K562 (cell line): ENCODE measurements around the gene GNG11. TPM values are rescaled to one million over a fixed set of nuclear protein-coding genes. Genes with fewer than 3 reads are reported as not detected.

Experiments used
- BRD4 ChIP-seq: fragments of 200-600 bp; sonication (generic); IDR thresholded peaks from 2 replicates; pipeline ENCODE4 v1.6.1; 2017; ENCODE audit warnings: inconsistent platforms
- CHAMP1 ChIP-seq: fragments of 450-650 bp; IDR thresholded peaks from 2 replicates; pipeline ENCODE4 v1.6.1; 2016; ENCODE audit warnings: mild to moderate bottlenecking
- CHD7 ChIP-seq: fragments of 200-600 bp; sonication (generic); IDR thresholded peaks from one replicate; pipeline ENCODE4 v1.6.1; 2012; ENCODE audit warnings: mild to moderate bottlenecking, low read depth, low read length, inconsistent platforms
- MAZ ChIP-seq, 2 experiments: fragments of 450-650 bp in 1 of 2; sonication (generic) in 1 of 2; formaldehyde crosslinking; IDR thresholded peaks in 1 of 2; conservative IDR thresholded peaks in 1 of 2; 2 replicates each; pipeline versions ENCODE4 v1.4.0 to v1.5.0; 2020; ENCODE audit warnings: mild to moderate bottlenecking in 1 of 2, missing genetic modification reagents in 1 of 2
- PHF20 ChIP-seq: fragments of 450-650 bp; IDR thresholded peaks from 2 replicates; pipeline ENCODE4 v1.6.1; 2018; ENCODE audit not compliant: partially characterized antibody
- SIX5 ChIP-seq, 2 experiments: IDR thresholded peaks; 2 replicates each; pipeline ENCODE4 v1.6.1; 2011; ENCODE audit warnings: low read length in 2 of 2, borderline replicate concordance in 1 of 2, low read depth in 1 of 2, mild to moderate bottlenecking in 1 of 2, moderate library complexity in 1 of 2; ENCODE audit not compliant: insufficient read depth in 1 of 2
- ZHX1 ChIP-seq: fragments of 150-350 bp; conservative IDR thresholded peaks from 2 replicates; pipeline ENCODE4 v1.6.1; 2014; ENCODE audit warnings: low read length
- polyA plus RNA-seq, 8 experiments: library from polyadenylated mRNA; depleted of rRNA in 4 of 8; stranded (reverse) in 5 of 8; unstranded in 3 of 8; fragments of >200 nt; fragmentation: Nextera tagmentation in 2 of 8; fragmentation: Illumina TruSeq in 1 of 8; extraction: Ambion mirVana in 2 of 8; extraction: Trizol in 1 of 8; gene quantifications; 2 replicates each; pipeline versions ENCODE4 v1.2.1 to v1.2.3, GENCODE V29; 2011 to 2014; ENCODE audit warnings: inconsistent platforms in 1 of 8, missing spikeins in 1 of 8
- total RNA-seq, 7 experiments: library from RNA; depleted of rRNA in 6 of 7; stranded (reverse); fragments of >200 nt in 6 of 7; fragmentation: Illumina TruSeq in 2 of 7; extraction: Trizol in 2 of 7; gene quantifications; 2 replicates each; pipeline versions ENCODE4 v1.2.1 to v1.2.3, GENCODE V29; 2011 to 2021; ENCODE audit warnings: low replicate concordance in 1 of 7

The GNG11 gene
- total and polyA plus RNA-seq, 9 of the 15 experiments (the other 6 are each of a cell fraction or from before 2014, with no cell fraction given): 0.06 TPM; not detected in 8

- TF ChIP-seq CHD7: no peak
- TF ChIP-seq ZHX1: no peak
- TF ChIP-seq CHAMP1: no peak
- no peak for TF ChIP-seq PHF20
- TF ChIP-seq SIX5 (IDR thresholded peaks at IDR 0.05; ENCODE audit: borderline replicate concordance in 1 of 2, insufficient read depth in 1 of 2, low read depth in 1 of 2, low read length in 2 of 2): no peak
- TF ChIP-seq BRD4: no peak
- no peak for TF ChIP-seq MAZ (CRISPR knock-in tag; conservative IDR thresholded peaks at IDR 0.05 in 1 of 2, IDR thresholded peaks at IDR 0.05 in 1 of 2)
- TF ChIP-seq, all 486 proteins: peak for 0
Observed at GRCh38 chr7:93910076-93910994, 11.2 kb upstream of the GNG11 start (continued).
